Neural progenitor cell (in vitro differentiated cells): ENCODE results near the gene EPHB2.

Experiments used
- CTCF ChIP-seq: fragments of 200-600 bp; sonication (generic); IDR thresholded peaks from 2 replicates; pipeline ENCODE4 v1.5.1; 2017; ENCODE audit warnings: antibody characterized with exemption, mild to moderate bottlenecking
- EZH2phosphoT487 ChIP-seq: fragments of 200-600 bp; sonication (generic); IDR thresholded peaks from 2 replicates; pipeline ENCODE4 v1.6.1; 2017; ENCODE audit warnings: antibody characterized with exemption

- TF ChIP-seq CTCF (no peak), EZH2phosphoT487 (no peak)
Observed at GRCh38 chr1:22808676-22809483, 98.2 kb downstream of the EPHB2 start.
